ENCODE results near the gene DTHD1. TPM values are rescaled to one million over a fixed set of nuclear protein-coding genes. Genes with fewer than 3 reads are reported as not detected.

The DTHD1 gene
- total RNA-seq, 6 donors from 2014 or later: 0.83 to 47.4 (median 7.2) TPM

GRCh38 chr4:36320117-36320896 lies 38.9 kb downstream of the DTHD1 start:
- no peak overlapping the region for H3K4me3 ChIP-seq
- H3K4me1 ChIP-seq: peaks cover 0 to 10% (median 2%) of the 10 kb centered on the region in 4 donors
- DNase-seq (no peak), ATAC-seq (ENCODE audit: low FRiP score in 2 of 2) (peak in 1 of 2 donors; percentile 58)
- TF ChIP-seq EP300 (IDR thresholded peaks at IDR 0.05) (no peak), CTCF (IDR thresholded peaks at IDR 0.05) (no peak), POLR2AphosphoS5 (IDR thresholded peaks at IDR 0.05) (no peak), POLR2A (IDR thresholded peaks at IDR 0.05) (no peak)
- H3K9me3 ChIP-seq: no peaks in the 10 kb centered on the region
- H3K27me3 ChIP-seq: no peaks in the 10 kb centered on the region
- no peak overlapping the region for H3K27ac ChIP-seq
- no peaks in the 10 kb centered on the region for H3K36me3 ChIP-seq
- WGBS, 2 donors: 83 to 87% methylated on average over 6 of the region's 6 CpGs

GRCh38 chr4:36321176-36321575 lies 39.8 kb downstream of the DTHD1 start:
- H3K36me3 ChIP-seq: no peaks in the 10 kb centered on the region
- H3K4me3 ChIP-seq: no peak overlapping the region
- no peak overlapping the region for H3K27ac ChIP-seq
- peaks cover 0 to 10% (median 2%) of the 10 kb centered on the region in 4 donors for H3K4me1 ChIP-seq
- no peak for TF ChIP-seq EP300 (IDR thresholded peaks at IDR 0.05)
- no peak for TF ChIP-seq POLR2AphosphoS5 (IDR thresholded peaks at IDR 0.05)
- ATAC-seq (ENCODE audit: low FRiP score in 2 of 2) (no peak), DNase-seq (no peak)
- no peaks in the 10 kb centered on the region for H3K27me3 ChIP-seq
- H3K9me3 ChIP-seq: no peaks in the 10 kb centered on the region
- 66 to 76% methylated on average over 4 of the region's 4 CpGs for WGBS, 2 donors

- Histone ChIP-seq H3K27me3 (no peaks in the 10 kb centered on the region), H3K4me3 (no peak overlapping the region), H3K27ac (peak overlapping the region in 1 of 4 donors; percentile 9), H3K9me3 (no peaks in the 10 kb centered on the region), H3K36me3 (no peaks in the 10 kb centered on the region), H3K4me1 (peaks cover 0 to 10% (median 2%) of the 10 kb centered on the region in 4 donors)
- no peak for TF ChIP-seq CTCF (IDR thresholded peaks at IDR 0.05)
- TF ChIP-seq POLR2AphosphoS5 (IDR thresholded peaks at IDR 0.05): peak in 1 of 2 donors; percentile 12
- whole genome bisulfite sequencing, 2 donors: 40 to 52% methylated on average over 7 of the region's 7 CpGs
- ATAC-seq (ENCODE audit: low FRiP score in 2 of 2) (peak in 1 of 2 donors; percentile 54), DNase-seq (no peak)
Observed at GRCh38 chr4:36322921-36323354, 41.5 kb downstream of the DTHD1 start.

GRCh38 chr4:36323816-36324419 lies 42.5 kb downstream of the DTHD1 start:
- ATAC-seq (ENCODE audit: low FRiP score in 2 of 2) (peak in 1 of 2 donors; percentile 25), DNase-seq (no peak)
- Histone ChIP-seq H3K27me3 (no peaks in the 10 kb centered on the region), H3K27ac (peak overlapping the region in 1 of 4 donors; percentile 21), H3K9me3 (no peaks in the 10 kb centered on the region), H3K4me3 (no peak overlapping the region), H3K36me3 (no peaks in the 10 kb centered on the region), H3K4me1 (peaks cover 0 to 10% (median 2%) of the 10 kb centered on the region in 4 donors)
- TF ChIP-seq CTCF (IDR thresholded peaks at IDR 0.05) (no peak), POLR2A (IDR thresholded peaks at IDR 0.05) (no peak), POLR2AphosphoS5 (IDR thresholded peaks at IDR 0.05) (no peak), EP300 (IDR thresholded peaks at IDR 0.05) (no peak)
- 17 to 28% methylated on average over 2 of the region's 2 CpGs for WGBS, 2 donors

- Histone ChIP-seq H3K27ac (no peak overlapping the region), H3K36me3 (no peaks in the 10 kb centered on the region), H3K4me1 (peaks cover 0 to 10% (median 2%) of the 10 kb centered on the region in 4 donors), H3K27me3 (no peaks in the 10 kb centered on the region), H3K9me3 (no peaks in the 10 kb centered on the region), H3K4me3 (no peak overlapping the region)
- DNase-seq: no peak
- no peak for ATAC-seq (ENCODE audit: low FRiP score in 2 of 2)
- 92 to 95% methylated on average over 4 of the region's 4 CpGs for WGBS, 2 donors
- TF ChIP-seq POLR2AphosphoS5 (IDR thresholded peaks at IDR 0.05): no peak
- no peak for TF ChIP-seq CTCF (IDR thresholded peaks at IDR 0.05)
- no peak for TF ChIP-seq EP300 (IDR thresholded peaks at IDR 0.05)
- no peak for TF ChIP-seq POLR2A (IDR thresholded peaks at IDR 0.05)
Observed at GRCh38 chr4:36324808-36325207, 43.4 kb downstream of the DTHD1 start.
